ENCODE data around the gene CORIN.

GRCh38 chr4:47776353-47776752, 61.5 kb downstream of the CORIN start:
- TF ChIP-seq CTCF (IDR thresholded peaks at IDR 0.05) (no peak), POLR2A (IDR thresholded peaks at IDR 0.05) (no peak)
